HG02981 (cell line): ENCODE data around the gene PLPP3.

Experiments used
- ATAC-seq: cut with Tn5 transposase; IDR thresholded peaks from one replicate; pipeline ENCODE4 v1.9.1; 2021; ENCODE audit warnings: mild to moderate bottlenecking, moderate library complexity; ENCODE audit not compliant: unreplicated experiment

PLPP3 gene

DNA sequence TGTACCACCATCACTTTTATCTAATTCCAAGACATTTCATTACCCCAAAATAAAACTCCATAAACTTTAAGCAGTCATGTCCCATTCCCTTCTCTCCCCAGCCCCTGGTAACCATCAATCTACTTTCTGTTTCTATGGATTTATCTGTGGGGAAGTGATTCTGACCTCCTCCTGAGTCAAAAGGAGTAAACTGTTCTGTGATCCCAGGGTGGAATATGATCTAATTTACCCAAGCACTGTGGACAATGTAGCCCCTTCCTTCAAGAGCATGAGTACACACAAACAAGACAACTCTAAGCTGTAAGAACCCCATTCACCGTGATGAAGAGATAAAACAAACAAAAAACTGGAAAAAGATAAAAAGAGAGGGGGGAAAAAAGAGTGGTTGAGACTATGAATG is 77.9 kb downstream of the PLPP3 start:
- ATAC-seq = no peak

DNA sequence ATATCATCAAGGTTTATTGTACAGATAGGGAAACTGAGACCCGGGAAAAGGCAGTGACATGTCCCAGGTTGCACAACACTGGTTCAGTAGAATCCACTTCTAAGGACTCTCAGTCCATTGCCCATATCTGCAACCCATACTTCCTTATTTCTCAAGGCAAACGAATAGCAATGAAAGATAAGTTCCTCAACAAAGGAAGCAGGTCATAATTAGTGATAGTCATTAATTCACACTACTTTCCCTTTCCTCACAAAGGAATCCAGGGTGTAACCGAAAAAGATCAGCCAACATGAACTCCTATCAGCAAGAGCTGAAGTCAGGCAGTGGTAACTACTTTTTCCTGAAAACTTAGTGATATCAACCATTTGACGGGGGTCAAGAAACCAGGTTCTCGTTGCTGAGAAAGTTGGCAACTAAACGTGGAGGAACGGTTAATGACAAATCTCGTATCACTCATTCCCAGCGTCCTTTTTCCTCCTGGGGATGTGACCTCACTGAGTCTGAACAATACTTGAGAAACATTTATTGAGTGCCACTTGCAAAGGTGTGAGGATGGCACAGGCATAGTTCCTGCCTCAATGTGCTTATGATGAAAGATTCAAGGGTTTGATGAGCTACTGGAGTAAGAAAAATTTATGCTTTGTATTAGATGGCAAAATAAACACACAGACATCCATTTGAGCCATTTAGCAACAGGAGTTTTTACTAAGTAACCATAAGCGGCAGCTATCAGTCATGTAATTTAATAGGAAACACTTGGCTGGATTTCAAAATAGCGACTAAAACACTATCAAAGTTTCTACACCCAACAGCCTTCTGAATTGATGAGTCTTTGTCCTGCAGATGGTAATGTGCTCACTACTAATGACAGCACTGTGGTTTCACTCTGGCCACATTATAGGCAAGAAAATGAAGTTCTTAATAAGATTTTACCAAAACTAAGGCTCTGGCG is 82.3 kb downstream of the PLPP3 start:
- no peak for ATAC-seq

GRCh38 chr1:56496158-56496557 is 83.2 kb downstream of the PLPP3 start:
- no peak for ATAC-seq

GRCh38 chr1:56495538-56495937 is 83.8 kb downstream of the PLPP3 start:
- no peak for ATAC-seq

DNA sequence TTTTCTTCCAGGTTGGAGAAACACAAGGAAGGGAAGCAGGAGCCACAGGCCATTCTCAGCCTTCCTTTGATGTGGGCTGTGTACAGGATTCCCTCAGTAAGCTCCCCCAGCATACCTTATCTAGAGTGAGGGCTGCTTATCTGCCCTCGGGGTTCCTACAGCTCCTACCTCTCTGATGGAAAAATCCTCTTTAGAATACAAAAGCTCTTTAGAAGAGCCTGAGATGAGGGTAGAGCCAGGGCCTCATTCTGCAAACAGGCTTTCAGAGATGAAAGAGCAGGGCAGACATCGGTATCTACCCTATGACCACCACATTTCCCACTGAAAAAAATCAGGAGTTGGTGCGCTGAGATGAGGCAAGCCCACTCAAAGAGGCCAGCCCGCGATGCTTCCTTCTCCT is 85.1 kb downstream of the PLPP3 start:
- no peak for ATAC-seq

GRCh38 chr1:56493826-56494225 is 85.5 kb downstream of the PLPP3 start:
- ATAC-seq = no peak

- ATAC-seq = no peak
Measured at GRCh38 chr1:56491441-56491840, 87.9 kb downstream of the PLPP3 start.

DNA sequence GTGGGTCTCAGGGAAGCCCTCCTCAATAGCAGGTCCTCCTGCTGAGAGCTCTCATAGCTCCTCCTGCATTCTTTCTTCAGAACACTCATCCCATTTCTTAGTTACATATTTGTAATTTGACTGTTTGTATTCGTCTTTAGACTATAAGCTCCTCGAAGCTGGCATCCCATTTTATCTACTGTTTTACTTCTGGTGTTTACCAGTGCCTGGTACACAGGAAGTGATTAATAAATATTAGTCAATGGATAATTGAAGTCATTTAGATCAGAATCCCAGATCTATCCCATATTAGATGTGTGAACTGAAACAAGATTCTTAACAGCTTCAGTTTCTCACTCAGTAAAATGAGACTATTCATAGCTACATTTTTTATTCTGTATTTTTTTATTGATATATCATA is 88.7 kb downstream of the PLPP3 start:
- no peak for ATAC-seq

GRCh38 chr1:56489695-56490094 is 89.7 kb downstream of the PLPP3 start:
- no peak for ATAC-seq

DNA sequence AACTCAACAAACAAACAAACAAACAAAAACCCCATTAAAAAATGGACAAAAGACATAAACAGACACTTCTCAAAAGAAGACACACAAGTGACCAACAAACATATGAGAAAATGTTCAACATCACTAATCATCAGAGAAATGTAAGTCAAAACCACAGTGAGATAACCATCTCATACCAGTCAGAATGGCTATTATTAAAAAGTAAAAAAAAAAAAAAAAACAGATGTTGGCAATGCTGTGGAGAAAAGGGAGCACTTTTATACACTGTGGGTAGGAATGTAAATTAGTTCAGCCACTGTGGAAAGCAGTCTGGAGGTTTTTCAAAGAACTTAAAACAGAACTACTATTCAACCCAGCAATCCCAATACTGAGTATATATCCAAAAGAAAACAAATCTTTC is 94.7 kb downstream of the PLPP3 start:
- no peak for ATAC-seq

- ATAC-seq = no peak
Measured at GRCh38 chr1:56483104-56483503, 96.3 kb downstream of the PLPP3 start.

GRCh38 chr1:56482486-56482885 is 96.9 kb downstream of the PLPP3 start:
- no peak for ATAC-seq

DNA sequence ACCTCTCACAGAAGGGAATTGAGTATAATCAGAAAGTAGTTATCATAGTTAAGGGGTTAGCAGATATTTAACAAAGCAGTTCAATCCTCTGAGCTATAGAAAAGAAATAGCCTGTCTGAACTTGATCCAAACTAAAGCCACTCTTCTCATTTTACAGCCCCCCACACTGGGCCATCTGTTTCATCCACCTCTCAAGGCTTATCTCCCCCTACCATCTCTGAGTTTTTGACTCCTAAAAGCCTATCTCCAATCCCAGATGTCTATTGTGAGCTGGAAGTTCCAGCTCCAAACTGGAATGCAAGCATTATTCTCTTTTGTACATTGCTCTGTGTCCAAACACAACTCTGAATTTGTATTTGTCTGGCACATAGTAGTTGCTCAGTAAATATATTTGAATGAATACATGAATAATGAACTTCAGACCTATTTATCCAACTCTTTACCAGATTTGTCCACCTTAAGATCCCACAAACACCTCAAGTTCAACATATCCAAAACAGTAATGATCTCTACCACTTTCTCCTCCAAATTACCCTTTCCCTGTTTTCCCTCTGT is 98.1 kb downstream of the PLPP3 start:
- no peak for ATAC-seq

DNA sequence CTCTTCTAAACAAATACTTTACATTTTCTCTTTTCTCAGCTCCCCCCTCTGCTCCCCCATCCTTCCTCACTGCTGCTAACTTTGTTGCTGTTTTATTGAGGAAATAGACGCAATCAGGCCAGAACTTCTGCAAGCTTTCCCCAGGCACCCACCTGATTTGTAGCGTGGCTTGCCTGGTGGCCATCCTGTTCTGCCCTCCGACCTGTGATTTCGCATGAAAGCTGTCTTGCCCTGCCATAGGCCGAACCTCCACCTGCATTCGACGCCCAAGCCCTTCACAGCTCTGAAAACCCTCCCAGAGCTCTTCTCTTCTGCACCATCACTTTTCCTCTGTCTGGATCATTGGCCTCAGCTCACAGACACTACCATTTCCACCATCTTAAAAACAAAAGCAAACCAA is 100.6 kb downstream of the PLPP3 start:
- ATAC-seq = no peak

DNA sequence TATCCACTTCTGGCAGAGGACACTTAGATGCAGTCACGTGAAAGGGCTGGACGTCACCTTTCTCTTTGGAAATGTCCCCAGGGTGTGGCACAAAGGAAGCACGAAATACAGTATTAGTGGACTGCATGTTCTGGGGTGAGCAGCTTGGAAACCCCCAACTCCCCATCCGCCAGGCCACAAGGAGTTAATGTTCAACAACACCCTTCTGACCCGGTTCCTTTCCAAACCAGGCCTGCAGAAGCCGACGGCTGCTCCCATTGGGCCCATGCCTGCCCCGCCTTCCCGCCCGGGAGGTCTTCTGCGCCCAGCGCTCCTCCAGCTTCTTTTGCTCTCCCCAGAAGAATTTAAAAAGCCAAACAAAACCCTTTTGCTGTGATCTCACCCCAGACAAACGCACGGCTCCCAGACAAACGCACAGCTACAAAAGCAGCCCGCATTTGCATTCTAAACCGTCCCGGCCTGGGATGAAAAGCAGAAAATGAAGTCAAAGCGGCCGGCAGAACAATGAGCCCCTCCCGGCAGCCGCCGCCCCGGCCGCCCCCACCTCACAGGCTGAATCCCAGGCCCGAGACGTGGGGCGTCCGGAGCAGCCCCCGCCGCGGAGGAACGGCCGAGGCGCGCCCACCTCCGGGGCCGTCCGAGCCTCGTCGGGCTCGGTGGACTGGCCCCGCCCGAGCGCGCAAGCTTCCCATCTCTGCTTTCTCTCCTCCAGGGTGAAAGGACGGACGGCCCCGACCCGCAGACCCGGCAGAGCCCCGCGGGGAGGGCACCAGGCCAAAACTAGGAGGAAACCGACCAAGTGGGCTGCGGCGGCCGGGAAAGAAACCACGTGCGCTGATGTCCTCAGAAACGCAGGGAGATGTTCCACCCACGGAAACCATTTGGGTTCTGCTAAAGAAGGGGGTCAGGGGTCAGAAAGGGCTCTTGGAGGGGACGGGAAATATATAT is 101.9 kb downstream of the PLPP3 start:
- ATAC-seq = no peak

GRCh38 chr1:56473582-56474270 is 105.6 kb downstream of the PLPP3 start:
- ATAC-seq = no peak

- ATAC-seq = peak; percentile 80
Measured at GRCh38 chr1:56472860-56473259, 106.5 kb downstream of the PLPP3 start.

GRCh38 chr1:56469640-56470371 is 109.6 kb downstream of the PLPP3 start:
- no peak for ATAC-seq

DNA sequence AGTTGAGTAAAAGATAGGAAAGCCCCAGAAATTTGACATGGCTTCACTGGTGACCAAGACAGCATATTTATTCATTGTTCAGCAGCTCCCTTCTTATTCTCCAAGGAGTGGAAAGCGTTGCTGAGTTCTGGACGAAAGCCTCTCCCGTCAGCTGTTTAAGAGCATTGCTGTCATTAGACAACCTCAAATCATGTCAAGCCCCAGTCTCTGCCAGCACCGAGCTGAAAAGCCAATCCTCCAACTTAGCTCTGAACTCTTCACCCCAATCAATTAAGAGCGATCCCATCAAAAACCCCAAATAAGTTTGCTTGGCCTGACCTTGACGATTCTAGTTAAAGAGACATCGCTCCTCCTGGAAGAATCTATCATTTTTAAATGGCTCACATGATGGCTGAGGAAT is 110.8 kb downstream of the PLPP3 start:
- no peak for ATAC-seq

GRCh38 chr1:56466538-56466937 is 112.8 kb downstream of the PLPP3 start:
- no peak for ATAC-seq
